ENCODE data around the gene PIGR. TPM values are rescaled to one million over a fixed set of nuclear protein-coding genes. Genes with fewer than 3 reads are reported as not detected.
"Not testable (repeated sequence)": the region's sequence is repeated elsewhere in the genome, so short reads cannot be mapped to it uniquely, and the experiment has no call there.

PIGR gene
- total and polyA plus RNA-seq, 7 experiments from 2014 or later, result not detected

DNA sequence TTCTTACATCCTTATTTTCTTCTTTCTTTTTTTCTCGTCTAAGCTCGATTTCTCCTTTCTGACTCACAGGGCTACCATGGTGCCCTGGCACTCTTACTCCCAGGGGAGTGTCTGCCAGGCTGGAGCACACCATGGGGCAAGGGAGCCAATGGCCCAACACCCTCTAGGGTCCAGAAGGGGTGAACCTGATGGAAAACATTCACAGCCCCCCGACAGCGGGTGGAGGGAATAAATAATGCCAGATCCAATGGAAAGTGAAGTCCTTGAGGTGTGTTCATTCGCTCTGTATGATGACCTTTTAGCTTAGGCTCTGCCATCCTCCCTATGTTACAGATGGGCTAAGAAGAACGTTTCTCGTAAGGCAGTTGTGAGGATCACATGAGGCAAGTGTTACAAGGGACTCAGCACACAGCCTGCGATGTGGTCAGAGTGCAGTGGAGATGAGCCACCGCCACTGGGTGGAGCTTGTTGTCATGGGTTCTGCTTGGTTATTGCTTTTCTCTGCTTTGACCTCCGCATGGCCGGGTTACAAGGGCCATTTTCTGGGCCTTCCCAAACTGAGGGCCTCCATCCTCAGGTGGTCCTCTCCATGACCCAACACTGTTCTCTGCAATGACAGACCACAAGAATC, 21.0 kb downstream of the PIGR start:
- no peak overlapping the region for H3K4me3 Mint-ChIP-seq
- Histone ChIP-seq H3K4me1 (ENCODE audit: control insufficient read depth in 2 of 2, insufficient read depth in 2 of 2, low read length in 2 of 2) (peaks cover 46 to 51% of the 10 kb centered on the region in 2 donors), H3K4me3 (ENCODE audit: low read length) (no peak overlapping the region), H3K27ac (ENCODE audit: low read depth, low read length) (peak overlapping the region; percentile 90), H3K27me3 (ENCODE audit: control insufficient read depth in 2 of 2, insufficient read depth in 2 of 2, low read length in 2 of 2) (no peaks in the 10 kb centered on the region), H3K9me3 (ENCODE audit: control insufficient read depth in 2 of 3, low read length in 3 of 3) (no peaks in the 10 kb centered on the region), H3K36me3 (ENCODE audit: control insufficient read depth in 2 of 3, insufficient read depth in 3 of 3, low read length in 3 of 3) (peaks cover 0 to 4% (median 0%) of the 10 kb centered on the region in 3 experiments)
- peaks cover 0 to 2% (median 0%) of the 10 kb centered on the region in 11 donors for H3K9me3 Mint-ChIP-seq
- no peaks in the 10 kb centered on the region for H3K27me3 Mint-ChIP-seq
- ChIA-PET CTCF (interaction anchor here (0.8 to 19.1 kb wide), 8 partner anchors 8 to 199 kb away, joined by 3 to 343 read pairs (median 6); partner anchors contain the start of gene FCMR), POLR2A (interaction anchor here (0.8 to 13.2 kb wide), 7 partner anchors 8 to 396 kb away, joined by 3 to 323 read pairs (median 4); partner anchors contain the start of genes CD55 and FCMR)
- intact Hi-C loops (cut with micrococcal nuclease), result loop anchor here in 1 of 2 donors (10.0 kb wide), 1 partner anchor 900 kb away; no protein-coding TSS in a partner anchor
- H3K27ac Mint-ChIP-seq, result no peak overlapping the region
- DNase-seq, result peak in 3 of 9 donors; percentile 25 to 38 (median 37)
- peaks cover 8 to 10% (median 9%) of the 10 kb centered on the region in 5 donors for H3K36me3 Mint-ChIP-seq
- ATAC-seq, result peak; percentile 62
- H3K4me1 Mint-ChIP-seq, result peaks cover 19 to 37% (median 31%) of the 10 kb centered on the region in 7 donors

GRCh38 chr1:206924592-206925105, 21.6 kb downstream of the PIGR start:
- intact Hi-C loops (cut with micrococcal nuclease), result loop anchor here (5.0 to 10.0 kb wide), 8 partner anchors 53 to 1292 kb away; partner anchors contain the start of genes PFKFB2 (in 2 of the 2), YOD1 (in 2 of the 2), DYRK3 (in 1 of the 2) and ELK4 (in 1 of the 2)
- peak overlapping the region; percentile 90 for H3K27ac ChIP-seq (ENCODE audit: low read depth, low read length)
- Mint-ChIP-seq H3K9me3 (peaks cover 0 to 2% (median 0%) of the 10 kb centered on the region in 11 donors), H3K27me3 (no peaks in the 10 kb centered on the region), H3K36me3 (peaks cover 12 to 15% (median 13%) of the 10 kb centered on the region in 5 donors), H3K27ac (no peak overlapping the region), H3K4me1 (peaks cover 13 to 31% (median 30%) of the 10 kb centered on the region in 7 donors), H3K4me3 (no peak overlapping the region)
- DNase-seq (no peak), ATAC-seq (no peak)
- H3K27me3 ChIP-seq (ENCODE audit: control insufficient read depth in 2 of 2, insufficient read depth in 2 of 2, low read length in 2 of 2), result no peaks in the 10 kb centered on the region
- H3K4me1 ChIP-seq (ENCODE audit: control insufficient read depth in 2 of 2, insufficient read depth in 2 of 2, low read length in 2 of 2), result peaks cover 41 to 45% of the 10 kb centered on the region in 2 donors
- ChIA-PET POLR2A (interaction anchor here (0.8 to 13.2 kb wide), 7 partner anchors 7 to 397 kb away, joined by 3 to 323 read pairs (median 4); partner anchors contain the start of genes CD55 and FCMR), CTCF (interaction anchor here (0.8 to 19.1 kb wide), 8 partner anchors 7 to 198 kb away, joined by 3 to 343 read pairs (median 6); partner anchors contain the start of gene FCMR)
- peak overlapping the region; percentile 76 for H3K4me3 ChIP-seq (ENCODE audit: low read length)
- no peaks in the 10 kb centered on the region for H3K9me3 ChIP-seq (ENCODE audit: control insufficient read depth in 2 of 3, low read length in 3 of 3)
- peaks cover 0 to 4% (median 1%) of the 10 kb centered on the region in 3 experiments for H3K36me3 ChIP-seq (ENCODE audit: control insufficient read depth in 2 of 3, insufficient read depth in 3 of 3, low read length in 3 of 3)

DNA sequence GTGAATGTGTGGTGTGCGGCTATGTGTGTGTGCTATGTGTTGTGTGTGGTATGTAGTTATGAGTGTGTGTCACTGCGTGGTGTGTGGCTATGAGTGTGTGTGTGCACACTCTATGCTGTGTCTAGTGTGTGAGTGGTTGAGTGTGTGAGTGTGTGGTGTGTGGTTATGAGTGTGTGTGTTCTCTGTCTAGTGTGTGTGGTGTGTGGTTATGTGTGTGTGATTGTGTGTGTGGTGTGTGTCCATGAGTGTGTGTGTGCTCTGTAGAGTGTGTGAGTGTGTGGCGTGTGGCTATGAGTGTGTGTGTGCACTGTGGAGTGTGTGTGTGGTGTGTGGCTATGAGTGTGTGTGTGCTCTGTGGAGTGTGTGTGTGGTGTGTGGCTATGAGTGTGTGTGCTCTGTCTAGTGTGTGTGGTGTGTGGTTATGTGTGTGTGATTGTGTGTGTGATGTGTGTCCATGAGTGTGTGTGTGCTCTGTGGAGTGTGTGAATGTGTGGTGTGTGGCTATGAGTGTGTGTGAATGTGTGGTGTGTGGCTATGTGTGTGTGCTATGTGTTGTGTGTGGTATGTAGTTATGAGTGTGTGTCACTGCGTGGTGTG, 22.2 kb downstream of the PIGR start:
- H3K9me3 Mint-ChIP-seq; DNase-seq; H3K9me3 ChIP-seq (ENCODE audit: control insufficient read depth in 2 of 3, low read length in 3 of 3); H3K36me3 ChIP-seq (ENCODE audit: control insufficient read depth in 2 of 3, insufficient read depth in 3 of 3, low read length in 3 of 3); H3K27ac Mint-ChIP-seq; ATAC-seq; H3K27me3 Mint-ChIP-seq; H3K27me3 ChIP-seq (ENCODE audit: control insufficient read depth in 2 of 2, insufficient read depth in 2 of 2, low read length in 2 of 2); H3K4me3 Mint-ChIP-seq: not testable (repeated sequence)
- POLR2A ChIA-PET, result interaction anchor here (0.8 to 13.2 kb wide), 7 partner anchors 7 to 208 kb away, joined by 3 to 600 read pairs (median 22); partner anchors contain the start of genes FCMR and IL24
- H3K27ac ChIP-seq (ENCODE audit: low read depth, low read length), result peak overlapping the region; percentile 90
- CTCF ChIA-PET, result interaction anchor here (1.1 to 19.1 kb wide), 7 partner anchors 7 to 198 kb away, joined by 5 to 343 read pairs (median 26); partner anchors contain the start of gene FCMR
- H3K4me3 ChIP-seq (ENCODE audit: low read length), result peak overlapping the region; percentile 76
- peaks cover 38 to 45% of the 10 kb centered on the region in 2 donors for H3K4me1 ChIP-seq (ENCODE audit: control insufficient read depth in 2 of 2, insufficient read depth in 2 of 2, low read length in 2 of 2)
- Mint-ChIP-seq H3K36me3 (peaks cover 12 to 18% (median 15%) of the 10 kb centered on the region in 5 donors), H3K4me1 (peaks cover 10 to 32% (median 27%) of the 10 kb centered on the region in 7 donors)
- intact Hi-C loops (cut with micrococcal nuclease), result loop anchor here (1.0 to 10.0 kb wide), 14 partner anchors 9 to 1292 kb away; partner anchors contain the start of genes DYRK3 (in 2 of the 2), PFKFB2 (in 2 of the 2), YOD1 (in 2 of the 2) and CD55 (in 1 of the 2)

DNA sequence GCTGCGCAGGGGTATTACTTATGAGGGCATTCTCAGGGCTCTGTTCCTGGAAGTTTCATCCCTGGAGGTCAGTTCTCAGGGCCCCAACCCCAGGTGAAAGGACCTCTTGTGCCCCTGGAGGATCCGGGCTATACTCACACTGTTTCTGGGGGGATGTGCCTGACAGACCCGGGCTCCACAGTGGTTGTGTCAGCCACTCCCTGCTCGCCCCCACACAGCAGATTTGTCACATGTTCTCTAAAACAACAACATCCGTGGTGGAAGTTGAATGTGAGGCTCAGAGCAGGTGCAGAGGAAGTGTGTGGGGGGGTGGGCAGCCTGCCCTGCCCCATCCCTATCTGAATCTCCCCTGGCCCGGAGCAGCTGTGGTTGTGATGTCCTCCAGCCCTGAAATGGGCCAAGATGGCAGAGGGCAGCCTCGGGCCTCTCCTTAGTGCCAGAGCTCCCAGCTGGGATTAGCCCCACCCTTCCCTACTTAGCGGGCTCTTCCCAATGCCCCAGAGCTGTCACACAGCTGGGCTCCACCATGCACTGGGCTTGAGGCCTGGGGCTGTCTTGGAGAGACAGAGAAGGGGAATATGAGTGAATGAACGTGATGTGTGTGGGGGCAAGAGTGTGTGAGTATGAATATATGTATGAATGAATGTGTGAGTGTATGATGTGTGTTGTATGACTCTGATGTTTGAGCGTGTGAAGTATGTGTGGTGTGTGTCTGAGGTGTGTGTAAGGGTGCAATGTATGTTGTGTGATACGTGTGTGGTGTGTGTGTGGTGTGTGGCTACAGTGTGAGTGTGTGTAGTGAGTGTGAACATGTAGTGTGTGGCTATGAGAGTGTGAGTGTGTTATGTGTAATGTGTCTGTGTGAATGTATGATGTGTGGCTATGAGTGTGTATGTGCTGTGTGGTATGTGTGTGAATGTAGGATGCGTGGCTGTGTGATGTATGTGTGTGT, 23.0 kb downstream of the PIGR start:
- Mint-ChIP-seq H3K4me1 (peaks cover 13 to 37% (median 23%) of the 10 kb centered on the region in 7 donors), H3K36me3 (peaks cover 15 to 22% (median 19%) of the 10 kb centered on the region in 5 donors), H3K27ac (no peak overlapping the region), H3K4me3 (no peak overlapping the region), H3K27me3 (no peaks in the 10 kb centered on the region), H3K9me3 (peaks cover 0 to 2% (median 0%) of the 10 kb centered on the region in 11 donors)
- no peaks in the 10 kb centered on the region for H3K27me3 ChIP-seq (ENCODE audit: control insufficient read depth in 2 of 2, insufficient read depth in 2 of 2, low read length in 2 of 2)
- no peaks in the 10 kb centered on the region for H3K9me3 ChIP-seq (ENCODE audit: control insufficient read depth in 2 of 3, low read length in 3 of 3)
- ChIA-PET CTCF (interaction anchor here (3.2 to 13.0 kb wide), 5 partner anchors 10 to 114 kb away, joined by 20 to 343 read pairs (median 49); no protein-coding TSS in a partner anchor), POLR2A (interaction anchor here (0.5 to 13.0 kb wide), 21 partner anchors 7 to 378 kb away, joined by 3 to 600 read pairs (median 7); partner anchors contain the start of gene IL24)
- intact Hi-C loops (cut with micrococcal nuclease), result loop anchor here (1.0 to 10.0 kb wide), 14 partner anchors 10 to 1291 kb away; partner anchors contain the start of genes DYRK3 (in 2 of the 2), PFKFB2 (in 2 of the 2), YOD1 (in 2 of the 2) and CD55 (in 1 of the 2)
- peak overlapping the region; percentile 90 for H3K27ac ChIP-seq (ENCODE audit: low read depth, low read length)
- peak; percentile 85 for ATAC-seq
- DNase-seq, result peak; percentile 41 to 91 (median 85)
- H3K4me1 ChIP-seq (ENCODE audit: control insufficient read depth in 2 of 2, insufficient read depth in 2 of 2, low read length in 2 of 2), result peaks cover 43 to 45% of the 10 kb centered on the region in 2 donors
- peaks cover 0 to 11% (median 4%) of the 10 kb centered on the region in 3 experiments for H3K36me3 ChIP-seq (ENCODE audit: control insufficient read depth in 2 of 3, insufficient read depth in 3 of 3, low read length in 3 of 3)
- H3K4me3 ChIP-seq (ENCODE audit: low read length), result peak overlapping the region; percentile 76

DNA sequence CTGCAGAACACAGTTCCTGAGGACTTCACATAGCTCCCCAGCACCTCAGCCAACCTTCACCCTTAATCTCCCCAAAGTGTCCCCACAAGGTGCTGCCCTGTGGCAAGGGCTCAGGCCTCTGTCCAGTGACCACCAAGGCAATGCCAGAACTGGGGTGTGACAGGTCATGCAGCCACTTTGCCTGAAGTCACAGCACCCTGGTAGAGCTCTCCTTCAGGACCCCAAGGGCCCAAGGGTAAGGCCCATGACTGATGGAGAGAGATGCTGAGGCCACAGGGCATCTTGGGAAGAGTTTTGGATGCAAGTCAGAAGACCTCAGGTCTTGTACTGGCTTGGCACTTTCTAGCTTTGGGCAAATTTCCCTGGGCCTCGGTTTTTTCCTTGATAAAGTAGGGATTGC, 23.7 kb downstream of the PIGR start:
- no peaks in the 10 kb centered on the region for H3K9me3 ChIP-seq (ENCODE audit: control insufficient read depth in 2 of 3, low read length in 3 of 3)
- H3K4me3 Mint-ChIP-seq, result no peak overlapping the region
- H3K36me3 ChIP-seq (ENCODE audit: control insufficient read depth in 2 of 3, insufficient read depth in 3 of 3, low read length in 3 of 3), result peaks cover 0 to 17% (median 9%) of the 10 kb centered on the region in 3 experiments
- H3K4me1 ChIP-seq (ENCODE audit: control insufficient read depth in 2 of 2, insufficient read depth in 2 of 2, low read length in 2 of 2), result peaks cover 43 to 51% of the 10 kb centered on the region in 2 donors
- peaks cover 13 to 44% (median 23%) of the 10 kb centered on the region in 7 donors for H3K4me1 Mint-ChIP-seq
- intact Hi-C loops (cut with micrococcal nuclease), result loop anchor here (2.0 to 10.0 kb wide), 12 partner anchors 14 to 1290 kb away; partner anchors contain the start of genes DYRK3 (in 2 of the 2), PFKFB2 (in 2 of the 2), YOD1 (in 2 of the 2) and CD55 (in 1 of the 2)
- POLR2A ChIA-PET, result interaction anchor here (0.6 to 13.0 kb wide), 42 partner anchors 8 to 1638 kb away, joined by 3 to 600 read pairs (median 5); partner anchors contain the start of genes IKBKE and IL24
- H3K36me3 Mint-ChIP-seq, result peaks cover 22 to 29% (median 26%) of the 10 kb centered on the region in 5 donors
- H3K9me3 Mint-ChIP-seq, result peaks cover 0 to 4% (median 0%) of the 10 kb centered on the region in 11 donors
- H3K27ac Mint-ChIP-seq, result no peak overlapping the region
- no peak for ATAC-seq
- no peaks in the 10 kb centered on the region for H3K27me3 ChIP-seq (ENCODE audit: control insufficient read depth in 2 of 2, insufficient read depth in 2 of 2, low read length in 2 of 2)
- DNase-seq, result no peak
- peak overlapping the region; percentile 76 for H3K4me3 ChIP-seq (ENCODE audit: low read length)
- CTCF ChIA-PET, result interaction anchor here (0.6 to 13.0 kb wide), 8 partner anchors 10 to 360 kb away, joined by 3 to 343 read pairs (median 23); no protein-coding TSS in a partner anchor
- H3K27ac ChIP-seq (ENCODE audit: low read depth, low read length), result peak overlapping the region; percentile 90
- no peaks in the 10 kb centered on the region for H3K27me3 Mint-ChIP-seq
